ENCODE results near the gene S1PR5. TPM values are rescaled to one million over a fixed set of nuclear protein-coding genes. Genes with fewer than 3 reads are reported as not detected.

The S1PR5 gene
- total RNA-seq: under 1 TPM; 0.55 to 0.92 TPM
- 10.1 TPM for polyA plus RNA-seq (2013, experiment 1 of 2)
- 5.7 TPM for polyA plus RNA-seq (2013, experiment 2 of 2)
- total RNA-seq: 0 to 16.5 (median 0.83) reads per million in 172 experiments

- peaks cover 0 to 22% of the 10 kb centered on the region in 2 experiments for H3K9me3 ChIP-seq (ENCODE audit: control insufficient read depth in 1 of 2, insufficient read depth in 1 of 2, low read length in 2 of 2)
- Mint-ChIP-seq H3K36me3 (ENCODE audit: low read depth) (no peaks in the 10 kb centered on the region), H3K9me3 (no peaks in the 10 kb centered on the region), H3K27me3 (peaks cover 65% of the 10 kb centered on the region), H3K4me1 (ENCODE audit: low read depth) (peaks cover 31% of the 10 kb centered on the region), H3K4me3 (peak within 1 kb of the TSS; percentile 71), H3K27ac (no peak within 1 kb of the TSS)
- peaks cover 38% of the 10 kb centered on the region for H3K4me1 ChIP-seq (ENCODE audit: insufficient read depth, low read length)
- ATAC-seq (ENCODE audit: poor library complexity) (peak; percentile 11), DNase-seq (peak in 3 of 14 experiments; percentile 42 to 54 (median 43))
- TF ChIP-seq CTCF (IDR thresholded peaks at IDR 0.05): no peak
- peak within 1 kb of the TSS; percentile 52 for H3K4me3 ChIP-seq (ENCODE audit: low read length)
- H3K27ac ChIP-seq (ENCODE audit: low read depth in 1 of 2, low read length in 2 of 2): no peak within 1 kb of the TSS
- ChIA-PET CTCF (no interaction called here), POLR2A (no interaction called here)
- no peaks in the 10 kb centered on the region for H3K36me3 ChIP-seq (ENCODE audit: insufficient read depth, low read length)
- intact Hi-C loops (cut with DNase I, micrococcal nuclease): no loop called here
- H3K27me3 ChIP-seq (ENCODE audit: control insufficient read depth in 1 of 2, insufficient read depth in 2 of 2, low read length in 2 of 2): peaks cover 56 to 58% of the 10 kb centered on the region in 2 experiments
Measured at GRCh38 chr19:10517361-10517759, at the start of gene S1PR5. TSS of gene S1PR5 (minus strand) at chr19:10517447. CDS start at chr19:10515011, 2,436 bp downstream.

- DNase-seq: peak in 7 of 14 experiments; percentile 22 to 89 (median 52)
- Mint-ChIP-seq H3K4me1 (ENCODE audit: low read depth) (peaks cover 47% of the 10 kb centered on the region), H3K4me3 (peak overlapping the region; percentile 93), H3K27ac (peak overlapping the region; percentile 95), H3K36me3 (ENCODE audit: low read depth) (peaks cover 44% of the 10 kb centered on the region), H3K27me3 (no peaks in the 10 kb centered on the region), H3K9me3 (no peaks in the 10 kb centered on the region)
- H3K27ac ChIP-seq (ENCODE audit: low read depth in 1 of 2, low read length in 2 of 2): peak overlapping the region; percentile 76 to 94
- CTCF ChIA-PET: interaction anchor here (0.5 to 4.7 kb wide), 6 partner anchors 13 to 133 kb away, joined by 3 to 24 read pairs (median 4); partner anchors contain the start of gene ATG4D
- H3K9me3 ChIP-seq (ENCODE audit: control insufficient read depth in 1 of 2, insufficient read depth in 1 of 2, low read length in 2 of 2): no peaks in the 10 kb centered on the region
- H3K4me1 ChIP-seq (ENCODE audit: insufficient read depth, low read length): peaks cover 56% of the 10 kb centered on the region
- POLR2A ChIA-PET: interaction anchor here (0.7 to 5.6 kb wide), 18 partner anchors 13 to 522 kb away, joined by 3 to 81 read pairs (median 4); partner anchors contain the start of genes ATG4D, CARM1, DNM2 and KEAP1
- no peak for ATAC-seq (ENCODE audit: poor library complexity)
- intact Hi-C loops (cut with DNase I, micrococcal nuclease): loop anchor here (1.0 to 5.0 kb wide), 4 partner anchors 24 to 165 kb away; partner anchors contain the start of genes CDC37 (in 2 of the 2), ATG4D (in 1 of the 2) and ILF3 (in 1 of the 2)
- peaks cover 20% of the 10 kb centered on the region for H3K36me3 ChIP-seq (ENCODE audit: insufficient read depth, low read length)
- no peaks in the 10 kb centered on the region for H3K27me3 ChIP-seq (ENCODE audit: control insufficient read depth in 1 of 2, insufficient read depth in 2 of 2, low read length in 2 of 2)
- no peak for TF ChIP-seq CTCF (IDR thresholded peaks at IDR 0.05)
- H3K4me3 ChIP-seq (ENCODE audit: low read length): peak overlapping the region; percentile 87
Measured at GRCh38 chr19:10566658-10567410, 49.6 kb upstream of the S1PR5 start.

- peaks cover 56% of the 10 kb centered on the region for H3K4me1 ChIP-seq (ENCODE audit: insufficient read depth, low read length)
- ChIA-PET CTCF (interaction anchor here (0.5 to 4.7 kb wide), 7 partner anchors 12 to 78 kb away, joined by 3 to 24 read pairs (median 5); partner anchors contain the start of genes ATG4D and KEAP1), POLR2A (interaction anchor here (0.6 to 5.6 kb wide), 11 partner anchors 13 to 523 kb away, joined by 3 to 81 read pairs (median 3); partner anchors contain the start of genes CARM1, DNM2, LDLR and TMED1)
- no peaks in the 10 kb centered on the region for H3K27me3 ChIP-seq (ENCODE audit: control insufficient read depth in 1 of 2, insufficient read depth in 2 of 2, low read length in 2 of 2)
- no peaks in the 10 kb centered on the region for H3K9me3 Mint-ChIP-seq
- H3K36me3 ChIP-seq (ENCODE audit: insufficient read depth, low read length): peaks cover 25% of the 10 kb centered on the region
- DNase-seq (no peak), ATAC-seq (ENCODE audit: poor library complexity) (no peak)
- no peak for TF ChIP-seq CTCF (IDR thresholded peaks at IDR 0.05)
- H3K4me3 ChIP-seq (ENCODE audit: low read length): peak overlapping the region; percentile 87
- H3K27ac Mint-ChIP-seq: peak overlapping the region; percentile 95
- H3K36me3 Mint-ChIP-seq (ENCODE audit: low read depth): peaks cover 49% of the 10 kb centered on the region
- intact Hi-C loops (cut with DNase I, micrococcal nuclease): loop anchor here (1.0 to 5.0 kb wide), 4 partner anchors 23 to 164 kb away; partner anchors contain the start of genes CDC37 (in 2 of the 2), ATG4D (in 1 of the 2) and ILF3 (in 1 of the 2)
- H3K4me3 Mint-ChIP-seq: peak overlapping the region; percentile 93
- no peaks in the 10 kb centered on the region for H3K9me3 ChIP-seq (ENCODE audit: control insufficient read depth in 1 of 2, insufficient read depth in 1 of 2, low read length in 2 of 2)
- H3K27me3 Mint-ChIP-seq: no peaks in the 10 kb centered on the region
- H3K4me1 Mint-ChIP-seq (ENCODE audit: low read depth): peaks cover 47% of the 10 kb centered on the region
- H3K27ac ChIP-seq (ENCODE audit: low read depth in 1 of 2, low read length in 2 of 2): peak overlapping the region; percentile 76 to 94
Measured at GRCh38 chr19:10566408-10566657, 49.1 kb upstream of the S1PR5 start.

All from CD4-positive, alpha-beta T cell (primary cell).